Astrocyte (in vitro differentiated cells and primary cell): ENCODE data around the gene SMARCD3.

Source experiments
- CTCF ChIP-seq: IDR thresholded peaks from 2 replicates; pipeline ENCODE4 v1.5.1; 2011; ENCODE audit warnings: low read depth, mild to moderate bottlenecking, inconsistent platforms, low read length, moderate library complexity; ENCODE audit not compliant: insufficient read depth
- EZH2 ChIP-seq: IDR thresholded peaks from 2 replicates; pipeline ENCODE4 v1.6.1; 2012; ENCODE audit warnings: mild to moderate bottlenecking, low read length, inconsistent platforms; ENCODE audit not compliant: insufficient read depth

GRCh38 chr7:151278949-151279348, 30.5 kb upstream of the SMARCD3 start:
- TF ChIP-seq CTCF = no peak
- no peak for TF ChIP-seq EZH2
